ENCODE data around the gene PRDM16. TPM values are rescaled to one million over a fixed set of nuclear protein-coding genes. Genes with fewer than 3 reads are reported as not detected.

Gene PRDM16
- polyA plus RNA-seq, 1 of the 3 experiments (the other 2 are of a cell fraction) = not detected

- no peak overlapping the region for H2AFZ ChIP-seq (ENCODE audit: low read depth)
- TF ChIP-seq CTCF (IDR thresholded peaks at IDR 0.05) (no peak), ZBTB33 (IDR thresholded peaks at IDR 0.05; ENCODE audit: borderline replicate concordance, low read depth) (no peak), GATA2 (CRISPR knock-in tag; IDR thresholded peaks at IDR 0.05) (no peak), RAD21 (IDR thresholded peaks at IDR 0.05; ENCODE audit: low read length) (no peak), USF1 (IDR thresholded peaks at IDR 0.05; ENCODE audit: borderline replicate concordance, low read depth) (no peak), MAX (IDR thresholded peaks at IDR 0.05; ENCODE audit: low read depth) (no peak), CHD2 (IDR thresholded peaks at IDR 0.05; ENCODE audit: low read length, partially characterized antibody) (no peak)
- H3K9ac ChIP-seq = no peak overlapping the region
These were observed 248.5 kb downstream of the PRDM16 start for GRCh38 chr1:3317456-3317855.

GRCh38 chr1:3318329-3318728 is 249.3 kb downstream of the PRDM16 start:
- peaks cover 0 to 7% of the 10 kb centered on the region in 2 experiments; a peak in 3 of 4 replicates for H3K4me1 ChIP-seq (ENCODE audit: control insufficient read depth in 1 of 2, insufficient read depth in 2 of 2, low read depth in 1 of 2, low read length in 1 of 2)
- no peaks in the 10 kb centered on the region for H3K79me2 ChIP-seq (ENCODE audit: insufficient read depth)
- TF ChIP-seq FOXJ3 (CRISPR knock-in tag; IDR thresholded peaks at IDR 0.05) (no peak), CTCF (IDR thresholded peaks at IDR 0.05) (no peak), POLR2AphosphoS5 (IDR thresholded peaks at IDR 0.05; ENCODE audit: low read depth, low read length) (no peak), MAX (IDR thresholded peaks at IDR 0.05; ENCODE audit: low read depth) (no peak)
- H3K27ac ChIP-seq (ENCODE audit: low read depth in 2 of 2, low read length in 1 of 2) = no peak overlapping the region
- H4K20me1 ChIP-seq (ENCODE audit: insufficient read depth) = no peaks in the 10 kb centered on the region
- H3F3A ChIP-seq (replicated peaks; ENCODE audit: insufficient read depth) = no peaks in the 10 kb centered on the region
- 46% methylated on average over 2 of the region's 2 CpGs for WGBS (ENCODE audit: low lambda C conversion rate)
- CTCF ChIA-PET = interaction anchor here (1.0 to 2.3 kb wide), 3 partner anchors 8 to 437 kb away, joined by 3 to 6 read pairs (median 5); no protein-coding TSS in a partner anchor
- POLR2A ChIA-PET = no interaction called here
- H3K9me3 ChIP-seq = no peaks in the 10 kb centered on the region
- no peaks in the 10 kb centered on the region for H3K9me2 ChIP-seq
- H3K36me3 ChIP-seq (replicated peaks in 1 of 2; ENCODE audit: control insufficient read depth in 1 of 2, insufficient read depth in 2 of 2, low read length in 1 of 2) = no peaks in the 10 kb centered on the region
- no peak for DNase-seq
- no peaks in the 10 kb centered on the region for H3K27me3 ChIP-seq (ENCODE audit: insufficient read depth)
- H3K4me2 ChIP-seq = no peak overlapping the region
- no peak overlapping the region for H2AFZ ChIP-seq (ENCODE audit: low read depth)
- H3K4me3 ChIP-seq (ENCODE audit: low read depth in 2 of 2, low read length in 1 of 2) = no peak overlapping the region
- H3K9ac ChIP-seq = no peak overlapping the region

More at GRCh38 chr1:3317456-3317855, 248.5 kb downstream of the PRDM16 start:
- Histone ChIP-seq H3F3A (replicated peaks; ENCODE audit: insufficient read depth) (peaks cover 5% of the 10 kb centered on the region), H3K36me3 (replicated peaks in 1 of 2; ENCODE audit: control insufficient read depth in 1 of 2, insufficient read depth in 2 of 2, low read length in 1 of 2) (no peaks in the 10 kb centered on the region), H3K79me2 (ENCODE audit: insufficient read depth) (no peaks in the 10 kb centered on the region), H3K9me3 (no peaks in the 10 kb centered on the region), H3K4me3 (ENCODE audit: low read depth in 2 of 2, low read length in 1 of 2) (no peak overlapping the region), H3K4me2 (no peak overlapping the region), H4K20me1 (ENCODE audit: insufficient read depth) (no peaks in the 10 kb centered on the region), H3K27me3 (ENCODE audit: insufficient read depth) (no peaks in the 10 kb centered on the region), H3K9me2 (no peaks in the 10 kb centered on the region), H3K4me1 (ENCODE audit: control insufficient read depth in 1 of 2, insufficient read depth in 2 of 2, low read depth in 1 of 2, low read length in 1 of 2) (peaks cover 0 to 7% of the 10 kb centered on the region in 2 experiments; a peak in 3 of 4 replicates), H3K27ac (ENCODE audit: low read depth in 2 of 2, low read length in 1 of 2) (no peak overlapping the region)
- WGBS (ENCODE audit: low lambda C conversion rate) = 91% methylated on average over 9 of the region's 17 CpGs
- no peak for DNase-seq
- ChIA-PET POLR2A (no interaction called here), CTCF (no interaction called here)

All from SK-N-SH (cell line).